Endometrial microvascular endothelial cells (primary cell): Measurements from ENCODE around the gene PKP3. TPM values are rescaled to one million over a fixed set of nuclear protein-coding genes. Genes with fewer than 3 reads are reported as not detected.
"Not testable (repeated sequence)": the region's sequence is repeated elsewhere in the genome, so short reads cannot be mapped to it uniquely, and the experiment has no call there.

Experiments used
- in situ Hi-C: cut with HindIII; loops from 2 replicates; pipeline ENCODE4 v1.10.0; 2017; ENCODE audit warnings: low sequenced_read_pairs, low pct_unique_long_range_greater_than_20kb; ENCODE audit errors: inconsistent ontology term
- total RNA-seq: library from RNA; depleted of rRNA; stranded (reverse); fragments of >200 nt; gene quantifications from one replicate; pipeline ENCODE4 v1.2.3, GENCODE V29; 2015; ENCODE audit errors: inconsistent ontology term

The PKP3 gene
- total RNA-seq, 1 donor from 2014 or later = not detected

DNA sequence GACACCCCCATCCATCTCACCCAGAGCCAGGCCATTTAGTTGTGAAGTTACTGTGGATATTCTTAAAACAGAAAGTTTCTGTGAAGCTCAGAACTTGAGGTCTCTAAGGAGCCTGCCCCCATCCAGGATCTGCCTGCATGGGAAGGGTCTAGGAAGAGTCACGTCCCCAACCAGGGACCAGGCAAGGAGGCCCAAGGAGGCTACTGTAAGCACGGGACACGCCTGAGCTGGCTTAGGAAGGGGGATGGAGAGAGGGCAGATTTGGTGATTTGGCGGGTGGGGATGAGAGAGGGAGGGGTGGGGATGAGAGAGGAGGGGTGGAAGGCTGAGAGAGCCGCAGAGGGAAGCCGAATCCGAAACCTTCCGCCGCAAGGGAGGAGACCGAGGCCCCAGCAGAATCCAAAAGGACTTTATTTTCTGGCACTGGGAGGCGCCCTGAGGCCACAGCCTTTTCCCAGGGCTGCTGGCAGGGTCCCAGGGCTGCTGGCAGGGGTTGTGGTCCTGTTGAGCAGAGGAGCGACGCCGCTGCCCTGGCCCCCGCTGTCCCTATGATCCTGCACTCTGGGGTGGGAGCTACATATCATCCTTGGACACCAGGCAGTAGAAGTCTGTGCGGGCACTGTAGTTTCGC lies 11.4 kb downstream of the PKP3 start:
- in situ Hi-C loops = no loop called here

DNA sequence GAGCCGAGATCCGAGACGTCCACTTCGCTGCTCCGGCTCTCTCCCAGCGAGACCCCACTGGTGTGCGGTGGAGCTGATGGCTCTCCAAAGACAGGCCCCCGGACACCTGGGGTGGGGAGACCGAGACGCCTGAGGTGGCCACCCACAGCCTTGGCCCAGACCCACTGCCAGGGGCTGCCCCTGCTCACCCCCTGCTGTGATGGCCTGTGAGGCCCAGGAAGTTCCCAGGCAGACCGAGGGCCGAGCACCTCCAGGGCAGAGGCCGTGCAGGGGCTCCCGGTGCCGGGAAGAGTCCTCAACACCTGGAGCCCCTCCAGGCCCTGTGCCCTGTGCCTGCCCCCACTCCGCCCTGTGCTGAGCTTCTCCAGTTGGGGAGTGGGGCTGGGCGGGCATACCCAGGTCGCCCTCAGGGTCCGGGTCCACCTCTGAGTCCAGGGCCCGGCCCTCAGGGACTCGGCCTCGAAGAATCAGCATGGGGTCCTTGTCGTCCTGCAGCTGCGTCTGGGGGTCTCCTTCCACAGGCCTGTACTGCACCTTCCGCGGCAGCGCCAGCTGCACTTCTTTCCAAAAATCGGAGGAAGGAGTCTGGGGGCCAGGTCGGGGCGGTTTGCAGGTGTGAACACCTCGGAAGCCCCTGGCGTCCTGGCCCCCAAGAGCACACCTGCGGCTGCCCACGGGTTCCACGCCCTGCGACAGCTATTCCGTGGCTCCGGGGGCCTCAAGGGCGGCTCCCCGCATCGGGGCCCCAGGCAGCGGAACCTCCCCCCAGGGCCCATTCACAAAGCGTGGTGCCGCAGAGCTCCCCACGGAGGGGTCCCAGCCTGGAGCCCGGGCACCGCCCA lies 12.2 kb downstream of the PKP3 start:
- in situ Hi-C loops = no loop called here

DNA sequence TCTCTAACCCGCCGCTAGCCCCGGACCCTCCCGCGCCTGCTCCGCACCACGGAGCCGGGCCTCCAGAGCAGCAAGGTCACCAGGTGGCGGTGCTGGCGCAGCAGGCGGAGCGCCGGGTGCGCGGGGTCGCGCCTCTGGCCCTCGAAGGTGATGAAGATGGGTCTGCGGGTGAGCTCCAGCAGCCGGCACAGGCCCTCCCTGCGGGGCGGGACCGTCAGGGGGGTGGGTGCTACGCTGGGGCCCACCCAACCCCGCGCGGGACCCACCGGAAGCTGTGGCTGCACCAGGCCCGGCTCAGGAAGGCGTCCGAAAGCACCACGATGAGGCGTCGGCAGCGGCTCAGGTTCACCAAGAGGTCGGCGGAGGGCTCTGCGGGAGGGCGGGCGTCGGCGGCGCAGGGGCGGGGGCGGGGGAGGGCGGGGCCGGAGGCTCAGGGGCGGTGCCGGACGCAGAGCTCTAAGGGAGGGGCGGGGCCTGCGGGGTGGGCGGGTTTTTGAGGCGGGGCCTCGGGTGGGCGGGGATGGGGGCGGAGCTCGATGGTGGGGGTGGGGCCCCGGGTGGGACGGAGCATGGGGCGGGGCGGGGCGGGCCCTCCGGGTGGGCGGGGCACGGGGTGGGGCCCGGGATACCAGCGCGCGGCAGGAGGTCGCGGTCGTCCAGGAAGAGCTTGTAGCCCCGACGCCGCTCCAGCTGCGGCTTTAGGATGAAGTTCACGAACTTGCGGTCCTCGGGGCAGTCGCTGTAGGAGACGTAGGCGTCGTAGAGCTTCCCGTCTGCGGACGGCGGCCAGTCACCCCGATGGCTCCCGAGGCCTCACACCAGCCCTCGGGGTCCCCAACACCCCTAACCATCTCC lies 13.0 kb downstream of the PKP3 start:
- in situ Hi-C loops = no loop called here

DNA sequence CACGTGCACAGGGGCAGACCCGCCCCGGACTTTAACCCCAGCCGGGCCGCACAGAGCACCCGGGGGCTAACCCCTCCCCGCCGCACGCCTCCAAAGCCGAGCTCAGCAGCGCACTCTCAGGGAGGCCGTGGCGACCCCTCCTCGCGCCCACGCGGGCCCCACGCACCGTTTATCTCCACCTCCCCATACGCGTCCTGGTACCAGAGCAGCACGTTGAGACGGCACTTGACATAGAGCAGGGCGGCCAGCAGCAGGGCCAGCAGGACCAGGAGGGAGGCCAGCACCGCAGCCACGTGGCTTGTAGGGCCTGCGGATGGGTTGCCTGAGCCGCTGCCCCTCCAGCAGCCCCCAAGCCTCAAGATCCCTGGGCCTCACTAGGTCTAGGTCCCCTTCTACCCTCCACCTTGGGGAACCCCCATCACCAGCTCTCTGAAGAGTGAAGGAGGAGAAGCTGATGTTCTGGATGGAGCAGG lies 13.7 kb downstream of the PKP3 start:
- in situ Hi-C loops = no loop called here

DNA sequence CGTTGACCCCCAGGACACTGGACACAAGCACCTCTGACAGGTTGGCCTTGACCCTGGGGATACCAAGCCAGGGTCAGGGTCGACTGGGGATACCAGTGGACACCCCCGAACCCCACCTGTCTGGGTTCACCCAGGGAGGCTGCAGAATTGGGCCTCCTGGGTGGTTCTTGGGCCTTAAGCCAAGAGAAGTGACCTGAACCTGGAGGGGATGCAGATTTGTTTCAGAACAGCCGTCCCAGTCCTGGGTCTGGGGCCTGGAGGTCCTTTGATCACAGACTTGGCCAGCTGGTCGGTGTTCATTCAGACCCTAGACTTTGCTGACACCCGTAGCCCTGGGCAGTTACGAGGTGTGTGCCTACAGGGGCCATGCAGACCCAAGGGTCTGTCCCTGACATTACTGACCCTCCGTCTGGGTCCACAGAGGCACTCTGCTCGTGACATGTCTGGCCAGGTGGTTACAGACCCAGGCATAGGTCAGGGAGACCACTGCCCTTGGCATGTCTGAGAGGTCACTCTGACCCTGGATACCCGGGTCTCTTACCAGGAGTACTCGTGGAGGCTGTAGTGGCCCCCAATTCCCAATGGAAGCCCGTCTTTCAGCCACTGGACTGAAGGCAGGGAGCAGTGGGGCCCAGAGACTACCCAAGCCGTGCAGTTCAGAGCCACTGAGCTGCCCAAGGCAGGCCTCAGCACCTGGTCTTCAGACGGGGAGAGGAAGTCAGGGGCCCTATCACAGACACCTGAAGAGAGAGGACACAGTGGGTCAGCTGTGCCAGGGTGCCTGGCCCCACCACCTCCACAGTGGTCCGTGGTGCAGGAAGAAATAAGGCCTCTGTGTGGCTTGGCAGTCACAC lies 14.4 kb downstream of the PKP3 start:
- in situ Hi-C loops = no loop called here

DNA sequence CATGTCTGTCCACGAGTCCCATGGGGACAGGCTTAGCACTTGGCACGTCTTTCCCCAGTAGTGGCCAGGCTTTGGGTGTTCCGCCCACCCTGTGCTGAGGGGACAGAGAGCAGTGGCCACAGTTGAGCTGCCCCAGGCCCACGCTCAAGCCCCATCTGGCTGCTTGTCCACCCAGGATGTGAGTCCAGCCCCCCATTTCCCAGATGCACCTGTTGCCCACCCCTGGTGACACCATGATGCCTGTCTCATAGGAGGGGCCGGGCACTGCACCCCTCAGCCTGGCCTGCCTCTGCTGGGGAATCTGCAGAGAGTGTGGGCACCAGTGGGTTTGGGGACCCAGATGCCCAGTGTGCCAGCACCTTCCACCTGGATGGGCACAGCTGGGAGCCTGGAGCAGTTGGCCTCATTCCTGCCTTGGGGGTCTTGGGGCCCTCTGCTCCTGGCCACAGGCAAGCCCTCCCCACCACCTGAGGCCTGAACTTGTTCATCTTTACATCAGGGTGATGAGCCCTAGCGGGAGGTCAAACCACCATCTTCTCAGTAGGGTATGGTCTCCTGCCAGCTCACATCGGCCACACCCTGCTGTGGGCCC lies 15.1 kb downstream of the PKP3 start:
- in situ Hi-C loops = no loop called here

DNA sequence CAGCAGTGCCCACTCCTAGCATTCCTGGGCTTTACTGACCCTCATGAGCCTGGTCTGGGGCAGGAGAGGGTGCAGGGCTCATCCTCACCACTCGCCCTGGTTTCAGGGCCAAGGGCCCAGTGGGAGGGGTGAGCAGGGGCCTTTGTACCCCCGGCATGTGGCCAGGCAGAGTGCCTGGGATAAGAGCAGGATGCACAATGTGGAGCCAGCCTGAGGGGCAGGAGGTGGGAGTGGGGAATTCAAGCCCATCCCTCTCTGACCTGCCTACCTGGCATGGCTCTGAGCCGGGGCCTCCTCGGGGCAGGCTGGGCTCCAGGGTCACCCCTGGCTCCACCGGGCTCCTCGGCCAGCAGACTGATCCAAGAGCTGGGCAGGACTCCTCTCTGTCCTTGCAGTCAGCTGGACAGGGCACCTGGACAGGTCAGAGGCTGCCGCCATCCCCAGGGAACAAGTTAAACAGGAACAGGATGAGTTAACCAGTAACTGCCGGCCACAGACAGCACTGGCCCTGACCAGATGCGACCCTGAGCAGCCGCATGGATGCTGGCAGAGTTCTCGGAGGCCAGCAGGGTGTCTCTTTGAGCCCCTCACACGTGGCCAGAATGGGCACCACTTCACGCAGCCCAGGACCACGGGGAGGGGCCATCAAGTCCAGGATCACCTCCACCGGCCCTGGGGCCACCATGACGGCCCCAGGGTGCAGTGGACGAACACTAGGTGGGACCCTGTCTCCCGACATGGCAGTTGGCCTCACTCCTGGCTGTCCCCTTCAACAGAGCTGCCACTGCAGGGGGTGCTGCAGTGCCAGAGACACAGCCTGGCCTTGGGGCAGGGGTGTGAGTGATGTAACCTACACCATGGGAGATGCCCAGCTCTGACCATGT lies 15.8 kb downstream of the PKP3 start:
- in situ Hi-C loops = no loop called here

DNA sequence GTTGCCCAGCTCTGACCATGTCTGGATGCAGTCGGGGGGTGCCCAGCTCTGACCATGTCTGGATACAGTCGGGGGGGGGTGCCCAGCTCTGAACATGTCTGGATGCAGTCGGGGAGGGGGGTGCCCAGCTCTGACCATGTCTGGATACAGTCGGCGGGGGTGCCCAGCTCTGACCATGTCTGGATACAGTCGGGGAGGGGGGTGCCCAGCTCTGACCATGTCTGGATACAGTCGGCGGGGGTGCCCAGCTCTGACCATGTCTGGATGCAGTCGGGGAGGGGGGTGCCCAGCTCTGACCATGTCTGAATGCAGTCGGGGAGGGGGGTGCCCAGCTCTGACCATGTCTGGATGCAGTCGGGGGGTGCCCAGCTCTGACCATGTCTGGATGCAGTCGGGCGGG lies 16.7 kb downstream of the PKP3 start:
- in situ Hi-C loops = not testable (repeated sequence)

DNA sequence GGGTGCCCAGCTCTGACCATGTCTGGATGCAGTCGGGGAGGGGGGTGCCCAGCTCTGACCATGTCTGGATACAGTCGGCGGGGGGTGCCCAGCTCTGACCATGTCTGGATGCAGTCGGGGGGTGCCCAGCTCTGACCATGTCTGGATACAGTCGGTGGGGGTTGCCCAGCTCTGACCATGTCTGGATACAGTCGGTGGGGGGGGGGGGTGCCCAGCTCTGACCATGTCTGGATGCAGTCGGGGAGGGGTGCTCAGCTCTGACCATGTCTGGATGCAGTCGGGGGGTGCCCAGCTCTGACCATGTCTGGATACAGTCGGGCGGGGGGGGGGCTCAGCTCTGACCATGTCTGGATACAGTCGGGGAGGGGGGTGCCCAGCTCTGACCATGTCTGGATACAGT lies 17.5 kb downstream of the PKP3 start:
- in situ Hi-C loops = not testable (repeated sequence)

DNA sequence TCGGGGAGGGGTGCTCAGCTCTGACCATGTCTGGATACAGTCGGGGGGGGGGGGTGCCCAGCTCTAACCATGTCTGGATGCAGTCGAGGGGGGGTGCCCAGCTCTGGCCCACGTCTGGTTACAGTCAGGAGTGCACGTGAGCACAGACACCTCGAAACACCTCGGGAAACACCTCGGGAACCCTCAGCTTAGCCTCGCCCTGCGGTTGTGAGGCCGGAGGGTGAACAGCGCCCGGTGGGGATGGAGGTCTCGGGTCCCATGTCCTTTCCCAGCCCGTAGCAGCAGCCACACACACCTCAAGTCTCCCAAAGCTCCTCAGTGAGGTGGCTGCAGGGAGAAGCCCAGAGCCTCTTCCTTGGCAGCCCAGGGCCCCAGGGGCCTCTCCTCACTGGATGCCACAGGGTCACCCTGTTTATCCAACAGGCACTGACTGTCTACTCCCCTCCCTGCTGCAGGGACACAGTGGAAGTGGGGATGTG lies 18.7 kb downstream of the PKP3 start:
- in situ Hi-C loops = no loop called here

DNA sequence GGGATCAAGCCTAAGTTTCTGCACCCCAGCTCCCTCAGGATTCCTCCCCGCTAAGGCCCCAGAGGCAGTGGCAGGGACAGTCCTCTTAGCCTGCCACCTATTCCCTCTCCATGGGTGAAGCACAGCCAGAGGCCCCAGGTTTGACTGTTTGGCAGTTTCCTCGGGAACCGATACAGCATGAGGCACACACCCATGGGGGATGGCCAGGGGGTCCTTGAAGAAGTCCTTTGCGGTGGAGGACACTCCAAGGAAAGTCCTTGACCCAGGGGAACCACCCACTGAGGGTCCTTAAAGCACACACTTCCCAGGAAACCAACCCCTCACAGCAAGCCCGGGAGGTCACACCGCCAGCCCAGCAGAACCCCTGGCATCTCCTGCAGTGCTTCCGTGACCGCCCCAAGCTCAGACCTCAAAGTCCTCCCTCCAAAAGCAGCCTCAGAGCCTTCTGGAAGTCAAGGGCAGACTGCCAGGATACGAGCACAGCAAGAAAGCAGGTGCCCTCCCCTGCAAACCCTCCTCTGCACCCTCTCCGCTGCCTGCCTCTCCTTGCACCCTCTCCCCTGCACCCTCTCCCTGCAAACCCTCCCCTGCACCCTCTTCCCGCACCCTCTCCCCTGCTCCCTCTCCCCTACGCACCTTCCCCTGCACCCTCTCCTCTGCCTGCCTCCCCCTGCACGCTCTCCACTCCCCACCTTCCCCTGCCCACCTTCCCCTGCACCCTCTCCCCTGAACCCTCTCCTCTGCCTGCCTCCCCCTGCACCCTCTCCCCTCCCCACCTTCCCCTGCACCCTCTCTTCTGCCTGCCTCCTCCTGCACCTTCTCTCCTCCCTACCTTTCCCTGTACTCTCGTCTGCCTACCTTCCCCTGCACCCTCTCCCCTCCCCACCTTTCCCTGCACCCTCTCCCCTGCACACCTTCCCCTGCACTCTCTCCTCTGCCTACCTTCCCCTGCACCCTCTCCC lies 19.4 kb downstream of the PKP3 start:
- in situ Hi-C loops = no loop called here

DNA sequence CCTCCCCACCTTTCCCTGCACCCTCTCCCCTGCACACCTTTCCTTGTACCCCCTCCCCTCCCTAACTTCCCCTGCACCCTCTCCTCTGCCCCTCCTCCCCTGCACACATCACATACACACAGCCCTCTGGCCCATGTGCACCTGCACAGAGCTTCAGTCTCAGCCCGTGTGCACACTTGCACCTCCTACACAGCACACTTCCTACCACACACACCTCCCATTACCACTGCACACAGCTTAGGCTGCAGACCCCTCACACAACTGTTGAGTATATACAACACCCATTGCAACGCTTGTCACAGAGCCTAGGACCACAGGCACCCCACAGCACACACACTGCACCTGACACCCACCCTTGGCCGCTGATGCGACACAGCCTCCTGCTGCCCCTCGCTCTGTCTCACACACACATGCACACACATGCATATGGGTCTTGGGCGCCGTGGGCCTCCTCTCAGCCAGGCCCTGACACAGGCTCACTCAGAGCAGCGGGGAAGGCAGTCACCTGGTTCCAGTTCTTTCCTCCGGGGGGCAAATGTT lies 20.4 kb downstream of the PKP3 start:
- in situ Hi-C loops = no loop called here

DNA sequence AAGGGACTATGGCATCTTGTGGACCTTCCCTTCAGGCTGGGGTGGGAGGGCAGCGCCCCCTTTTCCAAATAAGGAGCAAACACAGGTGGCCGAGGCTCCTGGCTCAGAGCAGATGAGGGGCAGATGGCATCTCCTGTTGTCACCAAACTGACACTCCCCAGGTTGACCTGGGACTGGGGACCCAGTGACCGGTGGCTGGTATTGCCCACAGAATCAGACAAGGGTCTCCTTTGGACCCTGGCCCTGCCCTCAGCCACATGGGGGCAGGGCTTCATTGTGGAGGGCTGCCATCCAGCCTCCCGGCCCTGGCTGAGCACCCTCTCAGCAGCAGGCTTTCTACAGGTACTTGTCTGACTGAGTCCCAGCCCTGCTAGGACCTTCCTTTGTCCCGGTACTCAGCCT lies 21.6 kb downstream of the PKP3 start:
- in situ Hi-C loops = no loop called here

DNA sequence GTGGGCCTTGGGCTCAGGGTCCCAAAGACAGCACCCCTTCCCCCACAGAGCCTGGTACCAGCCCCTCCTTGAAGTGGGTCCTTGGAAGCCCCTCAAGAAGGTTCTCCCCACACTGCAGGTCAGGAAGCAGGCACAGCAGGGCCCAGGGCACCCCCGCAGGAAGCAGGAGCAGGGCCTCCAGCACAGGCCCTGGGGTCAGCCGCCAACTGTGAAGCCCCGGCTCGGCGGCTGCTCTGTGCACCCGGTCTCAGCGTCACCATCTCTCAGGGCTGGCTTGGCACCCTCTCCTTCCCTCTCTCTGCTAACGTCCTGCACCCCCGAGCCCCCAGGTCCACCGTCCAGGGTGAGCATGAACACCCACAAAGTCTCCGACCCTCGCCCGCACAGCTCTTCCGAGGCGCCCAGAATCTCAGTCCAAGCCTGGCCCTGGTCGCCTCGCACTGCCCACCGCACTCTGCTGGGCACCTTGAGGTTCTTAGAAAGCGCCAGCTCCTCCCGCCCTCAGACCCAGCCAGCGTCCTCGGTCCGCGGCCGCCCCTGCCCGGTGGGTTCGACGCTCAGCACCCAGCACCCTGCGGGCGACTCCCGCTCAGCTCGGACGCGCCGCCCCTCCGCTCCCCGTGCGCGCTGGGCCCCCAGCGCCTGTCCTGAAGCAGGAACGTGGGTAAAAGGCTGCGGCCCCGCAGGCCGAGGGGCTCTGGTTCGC lies 22.2 kb downstream of the PKP3 start:
- in situ Hi-C loops = no loop called here
